GM18909 (cell line): ENCODE data around the gene STX16.

ENCODE experiments used
- ATAC-seq: cut with Tn5 transposase; IDR thresholded peaks from one replicate; pipeline ENCODE4 v1.9.1; 2021; ENCODE audit warnings: mild to moderate bottlenecking; ENCODE audit not compliant: unreplicated experiment, poor library complexity

Gene STX16

DNA sequence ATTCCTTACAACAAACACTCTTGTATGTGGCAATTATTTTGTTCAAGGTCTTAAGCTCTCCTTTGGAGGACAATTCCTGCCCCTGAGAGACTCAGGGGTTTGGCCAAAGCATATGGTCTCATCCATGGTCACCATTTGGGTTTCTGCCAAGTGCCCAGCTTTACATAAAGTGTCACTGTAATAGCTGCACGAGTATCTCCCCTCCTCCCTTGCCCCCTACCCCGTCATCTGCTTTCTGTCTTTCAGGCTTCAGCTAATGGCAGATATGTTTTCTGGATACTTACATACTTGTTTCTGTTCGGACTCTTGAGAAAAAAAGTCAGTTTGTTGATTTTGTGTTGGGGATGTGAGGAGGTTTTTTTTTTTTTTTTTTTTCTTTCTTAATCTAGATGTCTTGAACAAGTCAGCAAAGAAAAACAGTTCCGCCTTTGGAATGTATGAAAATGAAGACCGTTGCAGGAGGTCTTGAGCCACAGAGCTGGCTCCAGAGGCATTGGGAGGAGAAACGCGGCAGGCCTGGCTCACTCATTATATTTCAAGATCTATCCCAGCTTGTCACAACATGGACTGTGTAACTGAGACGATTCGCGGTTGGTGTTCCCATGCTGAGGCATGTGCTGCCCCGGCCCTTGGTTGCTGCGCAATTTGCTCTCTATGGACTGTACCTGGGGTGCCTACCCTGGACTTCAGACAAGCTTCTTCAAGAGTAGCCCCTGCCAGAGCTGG lies 32.6 kb upstream of the STX16 start:
- ATAC-seq = no peak

DNA sequence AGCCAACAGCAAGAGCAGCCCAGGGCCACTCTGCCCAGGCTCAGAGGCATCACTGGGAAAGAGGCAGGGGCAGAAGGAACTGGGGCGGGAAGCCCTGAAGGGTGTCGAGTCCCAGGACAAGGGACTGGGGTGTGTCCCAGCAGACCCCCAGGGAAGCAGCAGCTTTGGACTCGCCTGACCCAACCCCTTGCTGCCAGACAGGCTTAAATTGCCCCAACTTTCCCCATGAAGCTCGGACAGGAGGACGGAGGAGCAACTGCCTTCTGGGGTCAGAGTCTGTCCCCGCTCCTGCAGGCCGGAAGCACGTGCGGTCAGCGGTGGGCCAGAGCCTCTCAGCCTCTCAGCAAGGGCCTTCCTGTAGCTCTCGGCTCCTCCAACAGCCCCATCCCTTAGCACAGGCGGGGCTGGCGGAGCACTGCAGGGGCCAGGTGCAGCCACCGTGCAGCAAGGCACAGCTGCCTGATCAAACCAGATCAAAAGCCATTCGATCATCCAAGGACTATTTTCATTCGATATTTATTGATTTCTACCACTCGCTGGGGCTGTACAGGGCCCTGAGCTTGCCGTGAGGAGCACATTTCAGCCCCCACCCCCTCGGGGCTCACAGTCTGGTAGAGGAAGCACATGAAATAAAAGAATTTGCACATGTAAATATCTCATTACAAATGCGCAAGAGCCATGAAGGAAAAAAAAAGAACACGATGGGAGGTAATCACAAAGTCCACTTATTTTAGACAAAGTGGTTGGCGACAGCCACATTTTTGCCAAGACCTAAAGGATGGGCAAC lies 31.8 kb upstream of the STX16 start:
- ATAC-seq = no peak

DNA sequence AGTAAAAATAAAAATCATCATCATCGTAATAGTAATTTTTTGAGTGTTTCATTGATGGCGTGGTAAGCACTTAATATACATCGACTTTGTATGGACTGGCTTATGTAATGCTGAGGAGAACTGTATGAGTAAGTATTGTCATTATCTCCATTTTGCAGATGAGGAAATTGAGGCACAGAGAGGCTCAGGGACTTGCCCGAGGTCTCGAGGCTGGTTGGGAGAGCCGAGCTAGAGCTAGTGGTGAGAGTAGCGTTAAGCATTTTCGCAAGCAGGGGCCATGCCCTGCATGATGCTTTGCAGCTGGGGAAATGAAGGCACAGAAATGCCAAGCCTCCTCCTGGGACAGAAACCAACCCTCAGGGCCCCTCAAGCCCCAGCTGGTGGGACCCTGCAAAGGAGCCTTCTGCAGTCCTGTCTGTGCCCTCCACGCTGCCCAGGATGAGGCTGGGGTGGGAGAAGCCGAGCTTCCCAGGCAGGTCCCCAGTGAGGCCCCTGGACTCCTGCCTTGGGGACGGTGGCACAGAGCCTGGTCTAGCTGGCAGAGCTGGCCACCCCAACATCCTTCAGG lies 31.1 kb upstream of the STX16 start:
- no peak for ATAC-seq

DNA sequence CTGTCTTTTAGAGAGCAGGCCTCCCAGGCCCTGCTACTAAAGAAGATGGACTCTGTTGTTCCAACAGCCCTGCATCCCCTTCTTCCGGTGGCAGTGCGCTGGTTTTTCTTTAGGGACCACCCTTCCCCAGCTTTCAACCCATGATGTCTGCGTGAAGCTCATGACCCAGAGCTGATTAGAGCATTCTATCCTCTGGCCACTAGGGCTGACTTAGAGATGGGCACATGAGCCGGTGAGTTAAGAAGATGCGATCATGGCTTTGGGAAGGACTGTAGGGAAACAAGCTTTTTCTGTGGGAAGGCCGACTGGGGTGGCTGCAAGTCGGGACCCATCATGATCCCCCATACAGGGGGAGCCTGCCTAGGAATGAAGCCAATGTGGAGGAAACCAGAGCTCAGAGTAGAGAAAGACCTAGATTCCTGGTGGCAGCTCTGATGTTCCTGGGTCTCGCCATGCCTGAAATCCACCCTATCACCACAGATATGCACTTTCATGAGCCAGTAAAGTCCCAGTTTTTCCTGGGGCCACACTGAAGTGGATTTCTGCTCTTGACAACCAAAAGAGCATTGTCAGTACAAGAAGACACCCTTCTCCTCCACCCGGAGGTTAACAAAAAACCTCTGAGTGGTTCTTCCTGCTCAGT lies 29.1 kb upstream of the STX16 start:
- no peak for ATAC-seq

DNA sequence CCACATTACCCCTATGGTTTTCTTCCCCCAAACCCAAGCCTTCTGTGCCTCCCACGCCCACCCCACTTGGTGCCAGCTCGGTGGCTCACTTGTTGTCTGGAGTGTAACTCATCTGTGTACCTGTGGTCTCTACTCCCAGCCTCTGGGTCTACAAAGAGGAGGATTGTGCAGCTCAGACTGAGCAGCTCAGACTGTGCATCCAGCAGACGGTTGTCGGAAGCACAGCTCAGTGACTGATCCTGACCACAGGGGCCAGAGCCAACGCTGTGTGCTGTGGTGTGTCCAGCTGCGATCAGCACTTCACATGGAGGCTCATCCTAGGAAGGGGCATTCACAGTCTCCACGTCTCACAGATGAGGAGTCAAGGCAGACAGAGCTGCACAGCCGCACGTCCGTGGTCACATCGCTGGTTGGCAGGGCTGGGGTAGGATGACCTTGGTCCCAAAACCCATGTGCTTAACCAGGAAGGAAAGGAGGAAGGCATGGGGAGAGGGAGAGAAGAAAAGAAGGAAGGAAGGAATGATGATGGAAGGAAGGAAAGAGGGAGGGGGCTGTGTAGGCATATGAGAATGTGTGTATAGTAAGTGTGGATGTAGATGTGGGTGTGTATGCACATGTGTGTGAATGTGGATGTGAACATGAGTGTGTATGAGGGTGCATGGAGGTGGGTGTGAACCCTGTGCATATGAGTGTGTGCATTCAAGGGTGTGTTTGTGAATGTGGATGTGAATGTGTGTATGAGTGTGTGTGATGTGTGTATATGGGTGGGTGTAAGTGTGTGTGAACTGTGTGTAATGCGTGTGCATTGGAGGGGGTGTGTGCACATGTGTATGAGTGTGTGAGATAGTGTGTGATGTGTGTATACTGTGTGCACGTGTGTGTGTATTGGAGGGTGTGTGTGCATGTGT lies 28.2 kb upstream of the STX16 start:
- ATAC-seq = no peak

DNA sequence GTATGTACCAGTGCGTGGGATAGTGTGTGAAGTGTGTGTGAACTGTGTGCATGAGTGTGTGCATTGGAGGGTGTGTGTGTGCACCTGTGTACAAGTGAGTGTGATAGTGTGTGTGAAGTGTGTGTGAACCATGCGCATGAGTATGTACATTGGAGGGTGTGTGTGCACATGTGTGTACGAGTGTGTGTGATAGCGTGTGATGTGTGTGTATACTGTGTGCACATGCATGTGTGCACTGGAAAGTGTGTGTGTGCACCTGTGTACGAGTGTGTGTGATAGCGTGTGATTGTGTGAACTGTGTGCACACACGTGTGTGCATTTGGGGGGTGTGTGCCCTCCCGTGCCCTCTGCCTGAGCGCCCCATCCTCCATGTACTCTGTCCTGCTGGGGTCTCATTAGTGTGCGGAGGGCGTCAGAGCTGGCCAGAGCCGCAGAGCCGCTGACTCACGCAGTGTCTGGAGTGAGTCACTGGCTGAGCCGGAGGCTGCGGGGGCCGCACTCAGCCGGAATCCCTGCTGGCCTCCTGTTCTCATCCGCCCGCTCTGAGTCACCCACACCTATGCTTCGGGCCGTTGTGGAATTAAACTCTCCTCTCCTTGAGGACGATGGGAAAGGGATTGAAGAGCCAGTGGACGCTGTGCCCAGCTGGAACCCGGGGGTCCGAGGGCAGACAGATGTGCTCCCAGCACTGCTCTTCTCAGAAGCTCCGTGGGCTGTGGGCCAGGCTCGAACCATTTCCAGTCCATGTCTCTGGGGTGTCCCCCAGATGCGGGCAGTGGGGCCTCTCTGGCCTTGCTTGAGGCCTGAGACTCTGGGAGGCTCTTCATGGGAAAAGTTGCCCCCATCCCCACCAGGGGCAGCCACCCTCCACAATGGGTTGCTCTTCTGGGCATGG lies 27.3 kb upstream of the STX16 start:
- no peak for ATAC-seq

DNA sequence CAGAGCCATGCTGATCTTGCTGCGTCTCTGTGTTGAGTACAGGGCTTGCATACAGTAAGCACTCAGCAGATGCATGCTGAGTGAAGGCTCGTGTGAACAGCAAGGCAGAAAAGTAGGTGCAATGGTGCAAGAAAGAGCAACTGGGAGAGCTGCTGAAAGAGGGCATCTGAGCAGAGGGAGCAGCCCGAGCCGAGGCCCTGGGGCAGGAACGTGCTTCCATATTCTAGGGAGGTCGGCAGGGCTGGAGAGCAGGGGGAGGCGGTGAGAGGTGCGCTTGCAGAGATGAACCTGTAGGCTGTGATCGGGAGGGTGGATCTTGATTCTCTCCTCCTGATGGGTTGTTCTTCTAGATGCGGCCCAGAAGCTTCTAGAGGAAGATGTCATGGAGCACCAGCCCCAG lies 26.4 kb upstream of the STX16 start:
- no peak for ATAC-seq

DNA sequence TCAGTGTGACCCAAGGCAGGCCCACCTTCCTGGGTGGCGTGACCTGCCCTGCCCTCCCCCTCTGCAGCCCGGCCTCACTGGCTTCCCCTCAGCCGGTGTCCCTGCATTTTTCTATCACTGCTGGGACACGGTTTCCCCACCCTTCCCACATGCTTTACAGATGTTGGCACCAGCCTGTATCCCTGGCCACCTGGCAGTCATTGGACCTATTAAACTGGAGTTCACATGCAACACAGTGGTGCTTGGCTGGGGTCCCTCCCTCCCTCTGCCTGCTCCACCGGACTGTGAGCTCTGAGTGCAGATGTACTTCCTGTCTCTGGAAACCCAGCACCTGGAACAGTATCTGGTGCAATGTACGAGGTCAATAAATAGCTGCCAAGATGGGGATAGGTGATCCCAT lies 25.5 kb upstream of the STX16 start:
- no peak for ATAC-seq

DNA sequence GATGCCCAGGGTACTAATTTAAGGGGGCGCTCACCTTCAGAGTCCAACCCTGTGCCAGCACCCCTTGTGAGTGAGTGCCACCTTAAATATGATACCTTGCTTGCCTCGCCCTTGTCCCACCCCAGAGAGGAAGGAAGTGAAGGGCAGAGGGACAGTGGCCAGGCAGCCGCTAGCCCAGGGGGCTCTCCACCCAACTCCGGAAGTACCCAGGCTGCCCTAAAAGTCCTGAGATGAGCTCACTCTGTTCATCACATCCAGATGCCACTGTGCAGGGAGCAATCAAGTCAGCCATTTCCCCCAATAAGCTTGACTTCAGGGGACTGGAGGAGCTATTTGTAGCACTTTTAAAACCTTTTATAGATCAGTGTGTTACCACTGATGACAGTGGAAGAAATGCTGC lies 25.0 kb upstream of the STX16 start:
- no peak for ATAC-seq

DNA sequence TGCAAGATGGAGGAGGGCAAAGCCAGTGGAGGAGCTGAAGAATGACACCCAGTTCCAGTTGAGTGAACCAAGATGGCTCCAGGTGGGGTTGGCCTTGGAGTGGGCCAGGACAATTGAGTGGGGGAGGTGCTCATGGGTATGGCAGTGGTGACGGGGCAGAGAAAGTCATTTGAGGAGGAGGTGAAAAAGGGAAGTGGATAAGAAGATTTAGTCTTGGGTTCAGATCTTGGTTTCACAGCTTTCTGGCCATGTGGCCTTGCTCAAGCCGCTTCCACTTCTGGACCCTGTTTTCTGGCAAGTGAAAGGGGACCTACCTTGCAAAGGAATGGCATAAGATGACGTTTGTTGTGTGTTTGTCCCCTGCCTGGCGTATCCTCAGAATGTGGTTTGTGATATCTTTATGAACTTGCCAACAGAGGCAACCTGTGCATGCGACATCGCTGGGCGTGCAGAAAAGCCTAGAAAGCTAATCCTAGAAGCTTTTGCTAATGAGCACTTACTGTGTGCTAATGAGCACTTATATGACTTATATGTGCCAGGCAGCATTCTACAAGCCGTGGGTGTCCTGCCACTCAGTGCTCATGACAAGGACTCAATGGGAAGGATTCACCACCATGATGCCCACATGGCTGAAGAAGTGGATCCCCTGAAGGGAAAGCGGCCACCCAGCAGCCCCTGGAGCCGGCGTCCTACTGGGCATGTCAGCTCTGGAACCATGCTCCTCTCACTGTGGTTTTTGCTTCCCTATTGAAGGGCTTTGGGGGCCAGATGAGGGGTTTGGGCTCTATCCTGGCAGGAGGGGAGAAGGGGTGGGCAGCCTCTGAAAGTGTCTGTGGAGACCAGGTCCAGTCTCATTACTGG lies 23.6 kb upstream of the STX16 start:
- no peak for ATAC-seq

DNA sequence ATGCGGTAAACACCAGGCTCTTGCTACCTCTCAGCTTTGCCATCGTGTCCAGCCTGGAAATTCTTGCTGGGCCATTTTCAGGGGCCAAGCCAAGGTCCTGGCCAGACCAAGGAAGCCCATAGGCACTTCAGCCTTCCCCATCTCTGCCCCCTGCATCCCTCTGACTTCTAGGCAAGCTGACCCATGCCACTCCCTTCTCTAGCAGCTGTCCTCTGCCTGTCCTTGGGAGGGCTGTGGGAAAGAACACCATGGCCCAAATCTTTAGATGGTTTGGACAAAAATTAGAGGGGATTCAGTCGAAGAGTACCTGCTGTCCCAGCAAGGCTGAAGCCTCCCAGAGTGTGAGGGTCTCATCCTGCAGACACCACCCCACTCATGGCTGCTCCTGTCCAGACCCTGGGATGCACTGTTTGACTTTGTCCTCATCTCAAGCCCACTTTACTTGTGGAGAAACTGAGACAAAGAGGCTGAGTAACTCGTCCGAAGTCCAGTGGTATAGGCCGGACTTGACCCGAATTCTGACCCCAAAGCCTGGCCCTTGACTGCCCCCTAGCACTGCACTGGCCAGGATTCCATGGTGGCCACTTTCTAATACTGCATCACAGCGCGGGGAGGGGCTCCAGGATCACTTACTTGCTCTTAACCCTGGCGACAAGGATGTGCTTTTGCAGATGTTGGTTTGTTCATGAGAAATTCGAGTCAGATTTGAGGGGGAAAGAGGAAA lies 22.4 kb upstream of the STX16 start:
- no peak for ATAC-seq

DNA sequence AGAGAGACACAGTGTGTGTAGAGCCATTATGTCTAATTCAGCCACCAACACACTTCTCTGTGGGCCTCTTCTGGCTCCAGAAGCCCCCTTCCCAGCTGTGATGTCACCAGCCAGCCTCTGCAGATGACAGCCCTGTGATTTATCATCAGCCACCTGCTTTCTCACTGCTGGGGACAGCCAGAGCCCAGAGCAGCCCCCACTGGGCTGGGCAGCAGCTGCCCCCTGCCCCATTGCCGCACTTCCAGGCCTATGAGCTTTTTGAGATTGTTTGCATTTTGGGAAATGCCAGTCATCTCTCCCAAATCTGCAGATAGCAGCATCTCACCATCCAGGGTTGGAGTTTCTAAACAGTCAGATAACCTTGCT lies 21.9 kb upstream of the STX16 start:
- ATAC-seq = no peak

DNA sequence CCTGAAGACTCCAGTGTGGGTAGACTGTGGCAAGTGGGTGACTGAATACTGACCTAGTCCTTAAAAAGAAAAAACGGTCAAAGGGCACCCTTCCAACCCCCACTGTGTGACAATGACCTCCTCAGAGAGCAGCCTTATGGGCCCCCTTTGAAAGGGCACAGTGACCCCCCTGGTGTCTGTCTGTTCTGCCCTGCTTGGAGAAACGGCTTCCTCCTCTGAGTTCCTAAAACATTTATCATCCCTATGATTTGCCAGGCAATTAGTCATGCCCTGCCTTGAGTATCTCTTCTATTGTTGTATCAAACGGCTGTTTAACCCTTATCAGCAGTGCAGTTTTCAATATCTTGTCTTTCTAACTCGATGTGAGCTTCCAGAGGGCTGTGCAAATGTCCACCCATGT lies 21.0 kb upstream of the STX16 start:
- ATAC-seq = no peak

DNA sequence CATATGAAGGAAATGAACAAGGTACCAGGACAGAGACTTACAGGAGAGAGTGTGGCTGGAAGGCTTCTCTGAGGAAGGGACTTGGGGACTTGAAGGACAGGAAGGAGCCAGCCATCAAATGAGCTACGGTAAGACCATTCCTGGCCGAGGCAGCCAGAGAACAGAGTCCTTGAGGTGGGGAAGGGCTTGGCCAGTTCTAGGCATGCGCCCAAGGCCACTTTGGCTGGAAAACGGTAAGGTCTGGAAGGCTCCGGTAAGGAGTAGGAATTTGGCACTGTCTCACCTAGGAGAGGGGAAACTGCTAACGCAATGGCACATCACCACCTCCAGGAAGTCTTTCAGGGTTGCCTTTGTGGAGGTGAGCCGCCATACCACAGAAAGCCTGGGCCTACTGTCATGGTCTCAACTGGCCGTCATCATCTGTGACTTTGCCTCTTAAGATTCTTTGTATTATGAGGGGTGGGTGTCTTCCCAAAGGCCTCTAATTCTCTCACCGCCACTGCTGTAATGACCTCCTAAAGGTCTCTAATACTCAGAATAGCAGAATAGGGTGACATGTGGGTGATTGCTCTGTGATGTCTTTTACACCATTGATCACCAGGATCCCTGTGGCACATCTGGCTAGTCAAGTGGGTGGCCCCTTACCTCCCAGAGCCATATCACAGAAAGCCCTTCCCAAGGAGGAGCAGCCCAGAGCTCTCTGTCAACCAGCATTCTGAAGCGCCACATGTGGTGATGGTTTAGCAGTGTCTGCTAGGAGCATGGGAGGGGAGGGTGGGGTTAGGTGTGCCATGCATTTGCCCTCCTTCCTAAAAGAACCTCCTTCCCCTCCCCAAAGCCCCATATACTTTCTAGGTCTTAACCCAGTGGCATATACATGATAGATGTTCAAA lies 17.7 kb upstream of the STX16 start:
- no peak for ATAC-seq

DNA sequence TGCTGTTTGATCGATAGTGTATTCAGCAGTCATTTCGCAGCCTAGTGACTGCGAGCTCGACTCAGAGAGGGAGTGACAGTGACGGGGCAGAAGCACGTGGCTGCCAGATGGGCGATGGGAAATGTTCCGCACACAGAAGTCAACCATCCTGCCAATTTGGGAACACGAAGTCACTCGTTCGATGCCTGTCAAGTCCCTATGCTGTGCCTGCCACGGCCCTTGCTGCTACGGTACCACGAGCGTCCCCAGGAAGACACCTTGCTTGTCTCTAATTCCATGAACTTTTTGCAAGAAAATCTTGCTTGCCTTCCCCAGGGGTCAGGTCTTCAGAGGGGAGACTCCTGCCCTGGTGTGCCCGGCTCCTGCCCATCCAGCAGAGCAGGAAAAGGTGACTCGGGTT lies 17.0 kb upstream of the STX16 start:
- no peak for ATAC-seq

DNA sequence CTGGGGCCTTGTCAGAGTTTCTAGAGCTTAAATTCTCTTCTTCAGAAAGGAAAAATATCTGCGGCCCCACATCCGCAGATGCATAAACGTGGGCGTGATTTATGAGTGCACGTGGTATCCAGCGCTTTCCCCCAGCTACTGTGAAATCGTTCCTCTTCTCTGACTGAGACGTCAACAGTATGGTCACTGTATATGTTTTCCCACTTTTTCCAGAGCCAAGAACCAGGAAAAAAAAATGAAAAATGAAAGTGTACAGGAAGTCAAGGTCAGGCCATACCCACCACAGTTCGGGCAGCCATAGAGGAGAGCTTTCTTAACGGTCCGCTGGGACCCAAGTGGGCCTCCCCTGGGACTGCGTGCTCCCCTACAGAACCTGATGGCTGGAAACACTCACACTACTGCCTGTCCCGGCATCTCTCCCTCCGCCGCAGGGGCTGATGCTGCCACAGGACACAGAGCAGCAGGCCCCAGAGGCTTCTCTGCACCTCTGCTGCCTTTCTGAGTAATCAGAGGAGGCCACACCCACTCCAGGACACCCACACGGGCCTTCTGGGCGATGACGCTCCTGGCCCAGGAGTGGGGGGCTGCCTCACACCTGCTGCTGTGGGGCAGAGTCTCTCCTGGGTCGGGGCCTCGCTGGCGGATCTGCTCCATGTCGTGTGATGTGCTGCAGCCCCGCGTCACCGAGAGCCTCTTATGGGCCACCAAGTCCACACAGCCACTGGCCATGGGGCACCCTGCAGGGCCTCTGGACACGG lies 16.4 kb upstream of the STX16 start:
- no peak for ATAC-seq
